HepG2 (cell line): Measurements from ENCODE around the gene FMN2. TPM values are rescaled to one million over a fixed set of nuclear protein-coding genes. Genes with fewer than 3 reads are reported as not detected.

Source experiments
- GFI1 ChIP-seq: sonication (generic); formaldehyde crosslinking; IDR thresholded peaks from 2 replicates; pipeline ENCODE4 v1.5.0; 2020; ENCODE audit warnings: missing genetic modification reagents, mild to moderate bottlenecking, borderline replicate concordance
- HDAC2 ChIP-seq: sonication (generic); formaldehyde crosslinking; IDR thresholded peaks from 2 replicates; pipeline ENCODE4 v1.4.0; 2020; ENCODE audit warnings: missing genetic modification reagents
- MTF1 ChIP-seq: sonication (generic); formaldehyde crosslinking; IDR thresholded peaks from 2 replicates; pipeline ENCODE4 v1.5.0; 2020; ENCODE audit warnings: missing genetic modification reagents
- SRSF1 ChIP-seq: fragments of 200-400 bp; formaldehyde crosslinking; optimal IDR thresholded peaks from 2 replicates; pipeline ENCODE3; 2017; ENCODE audit warnings: mild to moderate bottlenecking, low read depth, low read length, moderate library complexity
- TSC22D2 ChIP-seq: sonication (generic); formaldehyde crosslinking; IDR thresholded peaks from 2 replicates; pipeline ENCODE4 v1.5.1; 2020; ENCODE audit warnings: missing genetic modification reagents, mild to moderate bottlenecking, borderline replicate concordance
- YEATS2 ChIP-seq: sonication (generic); formaldehyde crosslinking; IDR thresholded peaks from 2 replicates; pipeline ENCODE4 v1.4.0; 2020; ENCODE audit warnings: missing genetic modification reagents, borderline replicate concordance
- ZIK1 ChIP-seq: sonication (generic); formaldehyde crosslinking; IDR thresholded peaks from 2 replicates; pipeline ENCODE4 v1.5.0; 2020; ENCODE audit warnings: mild to moderate bottlenecking, low read depth, missing genetic modification reagents, borderline replicate concordance
- ZNF281 ChIP-seq: sonication (generic); formaldehyde crosslinking; IDR thresholded peaks from 2 replicates; pipeline ENCODE4 v1.4.0; 2020; ENCODE audit warnings: missing genetic modification reagents, borderline replicate concordance
- ZNF318 ChIP-seq: sonication (generic); formaldehyde crosslinking; IDR thresholded peaks from 2 replicates; pipeline ENCODE4 v1.4.0; 2020; ENCODE audit warnings: mild to moderate bottlenecking, missing genetic modification reagents
- ZNF549 ChIP-seq: sonication (generic); formaldehyde crosslinking; IDR thresholded peaks from 2 replicates; pipeline ENCODE4 v1.5.0; 2020; ENCODE audit warnings: missing genetic modification reagents
- polyA plus RNA-seq, 8 experiments: library from polyadenylated mRNA; depleted of rRNA in 3 of 8; stranded (reverse) in 7 of 8; unstranded in 1 of 8; fragments of >200 nt; fragmentation: Illumina TruSeq in 4 of 8; extraction: Trizol in 4 of 8; gene quantifications; 2 replicates each; pipeline versions ENCODE4 v1.2.1 to v1.2.3, GENCODE V29; 2011 to 2016; ENCODE audit warnings: low read depth in 4 of 8, missing spikeins in 1 of 8, mixed read lengths in 1 of 8; ENCODE audit not compliant: insufficient read depth in 1 of 8
- total RNA-seq, 5 experiments: library from RNA; depleted of rRNA; stranded (reverse); fragments of >200 nt; fragmentation: Illumina TruSeq; extraction: Trizol; gene quantifications; 2 replicates each; pipeline ENCODE4 v1.2.3, GENCODE V29; 2016; ENCODE audit warnings: low read depth in 1 of 5
- TF ChIP-seq, protein P1 (sequence below), 2 experiments: sonication (generic) in 1 of 2; formaldehyde crosslinking in 1 of 2; IDR thresholded peaks; 2 replicates each; pipeline versions ENCODE4 v1.4.0 to v1.6.1; 2018 to 2020; ENCODE audit warnings: missing genetic modification reagents in 2 of 2, borderline replicate concordance in 1 of 2, low read depth in 1 of 2, mild to moderate bottlenecking in 1 of 2, missing biosample characterization in 1 of 2
- TF ChIP-seq, protein P2 (sequence below): fragments of 450-650 bp; IDR thresholded peaks from 2 replicates; pipeline ENCODE4 v1.6.1; 2016
- TF ChIP-seq, protein P3 (sequence below): sonication (generic); formaldehyde crosslinking; conservative IDR thresholded peaks from 2 replicates; pipeline ENCODE4 v1.4.0; 2020; ENCODE audit warnings: missing genetic modification reagents

FMN2 gene
- total and polyA plus RNA-seq, 2 of the 13 experiments (the other 11 are each of a cell fraction or from before 2014, with no cell fraction given), result not detected

- no peak for TF ChIP-seq ZNF318
- no peak for TF ChIP-seq HDAC2 (CRISPR knock-in tag)
- TF ChIP-seq, protein P1, sequence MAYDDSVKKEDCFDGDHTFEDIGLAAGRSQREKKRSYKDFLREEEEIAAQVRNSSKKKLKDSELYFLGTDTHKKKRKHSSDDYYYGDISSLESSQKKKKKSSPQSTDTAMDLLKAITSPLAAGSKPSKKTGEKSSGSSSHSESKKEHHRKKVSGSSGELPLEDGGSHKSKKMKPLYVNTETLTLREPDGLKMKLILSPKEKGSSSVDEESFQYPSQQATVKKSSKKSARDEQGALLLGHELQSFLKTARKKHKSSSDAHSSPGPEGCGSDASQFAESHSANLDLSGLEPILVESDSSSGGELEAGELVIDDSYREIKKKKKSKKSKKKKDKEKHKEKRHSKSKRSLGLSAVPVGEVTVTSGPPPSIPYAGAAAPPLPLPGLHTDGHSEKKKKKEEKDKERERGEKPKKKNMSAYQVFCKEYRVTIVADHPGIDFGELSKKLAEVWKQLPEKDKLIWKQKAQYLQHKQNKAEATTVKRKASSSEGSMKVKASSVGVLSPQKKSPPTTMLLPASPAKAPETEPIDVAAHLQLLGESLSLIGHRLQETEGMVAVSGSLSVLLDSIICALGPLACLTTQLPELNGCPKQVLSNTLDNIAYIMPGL (CRISPR knock-in tag; IDR thresholded peaks at IDR 0.05; ENCODE audit: borderline replicate concordance in 1 of 2, low read depth in 1 of 2), result no peak
- no peak for TF ChIP-seq ZIK1 (CRISPR knock-in tag)
- TF ChIP-seq ZNF281, result no peak
- TF ChIP-seq, protein P2, sequence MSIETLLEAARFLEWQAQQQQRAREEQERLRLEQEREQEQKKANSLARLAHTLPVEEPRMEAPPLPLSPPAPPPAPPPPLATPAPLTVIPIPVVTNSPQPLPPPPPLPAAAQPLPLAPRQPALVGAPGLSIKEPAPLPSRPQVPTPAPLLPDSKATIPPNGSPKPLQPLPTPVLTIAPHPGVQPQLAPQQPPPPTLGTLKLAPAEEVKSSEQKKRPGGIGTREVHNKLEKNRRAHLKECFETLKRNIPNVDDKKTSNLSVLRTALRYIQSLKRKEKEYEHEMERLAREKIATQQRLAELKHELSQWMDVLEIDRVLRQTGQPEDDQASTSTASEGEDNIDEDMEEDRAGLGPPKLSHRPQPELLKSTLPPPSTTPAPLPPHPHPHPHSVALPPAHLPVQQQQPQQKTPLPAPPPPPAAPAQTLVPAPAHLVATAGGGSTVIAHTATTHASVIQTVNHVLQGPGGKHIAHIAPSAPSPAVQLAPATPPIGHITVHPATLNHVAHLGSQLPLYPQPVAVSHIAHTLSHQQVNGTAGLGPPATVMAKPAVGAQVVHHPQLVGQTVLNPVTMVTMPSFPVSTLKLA, result no peak
- no peak for TF ChIP-seq SRSF1
- no peak for TF ChIP-seq ZNF549 (CRISPR knock-in tag)
- TF ChIP-seq, protein P3, sequence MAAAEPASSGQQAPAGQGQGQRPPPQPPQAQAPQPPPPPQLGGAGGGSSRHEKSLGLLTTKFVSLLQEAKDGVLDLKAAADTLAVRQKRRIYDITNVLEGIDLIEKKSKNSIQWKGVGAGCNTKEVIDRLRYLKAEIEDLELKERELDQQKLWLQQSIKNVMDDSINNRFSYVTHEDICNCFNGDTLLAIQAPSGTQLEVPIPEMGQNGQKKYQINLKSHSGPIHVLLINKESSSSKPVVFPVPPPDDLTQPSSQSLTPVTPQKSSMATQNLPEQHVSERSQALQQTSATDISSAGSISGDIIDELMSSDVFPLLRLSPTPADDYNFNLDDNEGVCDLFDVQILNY, result no peak
- TF ChIP-seq MTF1 (CRISPR knock-in tag), result no peak
- no peak for TF ChIP-seq YEATS2 (CRISPR knock-in tag)
- no peak for TF ChIP-seq TSC22D2
- no peak for TF ChIP-seq GFI1 (CRISPR knock-in tag)
Observed at GRCh38 chr1:240464099-240464498, 372.4 kb downstream of the FMN2 start (continued).
